ENCODE data around the gene SPANXN2. TPM values are rescaled to one million over a fixed set of nuclear protein-coding genes. Genes with fewer than 3 reads are reported as not detected.

The SPANXN2 gene
- polyA plus RNA-seq, 1 donor from 2014 or later: not detected

GRCh38 chrX:143726296-143726695 lies 5.7 kb upstream of the SPANXN2 start:
- H3F3A ChIP-seq (ENCODE audit: insufficient read depth, low read length, poor library complexity, severe bottlenecking): no peaks in the 10 kb centered on the region
- no peak overlapping the region for H3K4me2 ChIP-seq (ENCODE audit: low read length)
- no peak overlapping the region for H3K4me3 ChIP-seq (ENCODE audit: low read length)
- TF ChIP-seq POLR2AphosphoS5 (IDR thresholded peaks at IDR 0.05) (no peak), TAF1 (IDR thresholded peaks at IDR 0.05; ENCODE audit: low read depth) (no peak), CTCF (IDR thresholded peaks at IDR 0.05; ENCODE audit: poor library complexity, severe bottlenecking) (no peak), MXI1 (conservative IDR thresholded peaks at IDR 0.05; ENCODE audit: poor library complexity, severe bottlenecking) (no peak)
- H3K9ac ChIP-seq (ENCODE audit: low read length): no peak overlapping the region
- no peaks in the 10 kb centered on the region for H3K36me3 ChIP-seq (ENCODE audit: insufficient read depth, low read length)
- H3K9me3 ChIP-seq (ENCODE audit: low read length): no peaks in the 10 kb centered on the region
- no peak overlapping the region for H2AFZ ChIP-seq (ENCODE audit: low read depth, low read length)
- H3K9me2 ChIP-seq (ENCODE audit: insufficient read depth, low read length): no peaks in the 10 kb centered on the region
- H4K20me1 ChIP-seq (ENCODE audit: insufficient read depth): no peaks in the 10 kb centered on the region
- no peaks in the 10 kb centered on the region for H3K79me2 ChIP-seq (replicated peaks; ENCODE audit: insufficient read depth, low read length)
- H3K27me3 ChIP-seq (ENCODE audit: insufficient read depth, low read depth, low read length): no peaks in the 10 kb centered on the region
- H3K27ac ChIP-seq (ENCODE audit: low read length): no peak overlapping the region

GRCh38 chrX:143701460-143701859 lies 19.1 kb downstream of the SPANXN2 start:
- no peaks in the 10 kb centered on the region for H3K9me3 ChIP-seq (ENCODE audit: low read length)
- H3K4me3 ChIP-seq (ENCODE audit: low read length): no peak overlapping the region
- no peaks in the 10 kb centered on the region for H4K20me1 ChIP-seq (ENCODE audit: insufficient read depth)
- H3F3A ChIP-seq (ENCODE audit: insufficient read depth, low read length, poor library complexity, severe bottlenecking): no peaks in the 10 kb centered on the region
- no peaks in the 10 kb centered on the region for H3K36me3 ChIP-seq (ENCODE audit: insufficient read depth, low read length)
- H3K27me3 ChIP-seq (ENCODE audit: insufficient read depth, low read depth, low read length): no peaks in the 10 kb centered on the region
- TF ChIP-seq TAF1 (IDR thresholded peaks at IDR 0.05; ENCODE audit: low read depth): no peak
- TF ChIP-seq MXI1 (conservative IDR thresholded peaks at IDR 0.05; ENCODE audit: poor library complexity, severe bottlenecking): no peak
- TF ChIP-seq EZH2 (IDR thresholded peaks at IDR 0.05; ENCODE audit: borderline replicate concordance, insufficient read depth, low read length, poor library complexity, severe bottlenecking): no peak
- TF ChIP-seq RAD21 (conservative IDR thresholded peaks at IDR 0.05): no peak
- no peak for TF ChIP-seq CTCF (IDR thresholded peaks at IDR 0.05; ENCODE audit: poor library complexity, severe bottlenecking)
- H3K9me2 ChIP-seq (ENCODE audit: insufficient read depth, low read length): no peaks in the 10 kb centered on the region
- no peaks in the 10 kb centered on the region for H3K79me2 ChIP-seq (replicated peaks; ENCODE audit: insufficient read depth, low read length)
- H3K27ac ChIP-seq (ENCODE audit: low read length): no peak overlapping the region
- H3K4me2 ChIP-seq (ENCODE audit: low read length): no peak overlapping the region
- H2AFZ ChIP-seq (ENCODE audit: low read depth, low read length): no peak overlapping the region
- H3K9ac ChIP-seq (ENCODE audit: low read length): no peak overlapping the region

- Histone ChIP-seq H3K36me3 (ENCODE audit: insufficient read depth, low read length) (no peaks in the 10 kb centered on the region), H2AFZ (ENCODE audit: low read depth, low read length) (no peak overlapping the region), H3K9ac (ENCODE audit: low read length) (no peak overlapping the region), H3K79me2 (replicated peaks; ENCODE audit: insufficient read depth, low read length) (no peaks in the 10 kb centered on the region), H3K4me3 (ENCODE audit: low read length) (no peak overlapping the region), H4K20me1 (ENCODE audit: insufficient read depth) (no peaks in the 10 kb centered on the region), H3K27ac (ENCODE audit: low read length) (no peak overlapping the region), H3K9me2 (ENCODE audit: insufficient read depth, low read length) (no peaks in the 10 kb centered on the region), H3K4me2 (ENCODE audit: low read length) (no peak overlapping the region), H3K27me3 (ENCODE audit: insufficient read depth, low read depth, low read length) (no peaks in the 10 kb centered on the region), H3K9me3 (ENCODE audit: low read length) (no peaks in the 10 kb centered on the region), H3F3A (ENCODE audit: insufficient read depth, low read length, poor library complexity, severe bottlenecking) (no peaks in the 10 kb centered on the region)
- no peak for TF ChIP-seq RAD21 (conservative IDR thresholded peaks at IDR 0.05)
- no peak for TF ChIP-seq EZH2 (IDR thresholded peaks at IDR 0.05; ENCODE audit: borderline replicate concordance, insufficient read depth, low read length, poor library complexity, severe bottlenecking)
- TF ChIP-seq SMC3 (conservative IDR thresholded peaks at IDR 0.05; ENCODE audit: poor library complexity): no peak
- no peak for TF ChIP-seq REST (IDR thresholded peaks at IDR 0.05; ENCODE audit: borderline replicate concordance)
- TF ChIP-seq CTCF (IDR thresholded peaks at IDR 0.05; ENCODE audit: poor library complexity, severe bottlenecking): no peak
- no peak for TF ChIP-seq MXI1 (conservative IDR thresholded peaks at IDR 0.05; ENCODE audit: poor library complexity, severe bottlenecking)
- no peak for TF ChIP-seq TAF1 (IDR thresholded peaks at IDR 0.05; ENCODE audit: low read depth)
- no peak for TF ChIP-seq EP300 (conservative IDR thresholded peaks at IDR 0.05; ENCODE audit: poor library complexity, severe bottlenecking)
- no peak for TF ChIP-seq POLR2AphosphoS5 (IDR thresholded peaks at IDR 0.05)
Measured at GRCh38 chrX:143694885-143695284, 25.7 kb downstream of the SPANXN2 start.
